ENCODE measurements around the gene UQCR11. TPM values are rescaled to one million over a fixed set of nuclear protein-coding genes. Genes with fewer than 3 reads are reported as not detected.

Gene UQCR11
- total and polyA plus RNA-seq, 12 donors, result 47.1 to 336 (median 166) TPM

DNA sequence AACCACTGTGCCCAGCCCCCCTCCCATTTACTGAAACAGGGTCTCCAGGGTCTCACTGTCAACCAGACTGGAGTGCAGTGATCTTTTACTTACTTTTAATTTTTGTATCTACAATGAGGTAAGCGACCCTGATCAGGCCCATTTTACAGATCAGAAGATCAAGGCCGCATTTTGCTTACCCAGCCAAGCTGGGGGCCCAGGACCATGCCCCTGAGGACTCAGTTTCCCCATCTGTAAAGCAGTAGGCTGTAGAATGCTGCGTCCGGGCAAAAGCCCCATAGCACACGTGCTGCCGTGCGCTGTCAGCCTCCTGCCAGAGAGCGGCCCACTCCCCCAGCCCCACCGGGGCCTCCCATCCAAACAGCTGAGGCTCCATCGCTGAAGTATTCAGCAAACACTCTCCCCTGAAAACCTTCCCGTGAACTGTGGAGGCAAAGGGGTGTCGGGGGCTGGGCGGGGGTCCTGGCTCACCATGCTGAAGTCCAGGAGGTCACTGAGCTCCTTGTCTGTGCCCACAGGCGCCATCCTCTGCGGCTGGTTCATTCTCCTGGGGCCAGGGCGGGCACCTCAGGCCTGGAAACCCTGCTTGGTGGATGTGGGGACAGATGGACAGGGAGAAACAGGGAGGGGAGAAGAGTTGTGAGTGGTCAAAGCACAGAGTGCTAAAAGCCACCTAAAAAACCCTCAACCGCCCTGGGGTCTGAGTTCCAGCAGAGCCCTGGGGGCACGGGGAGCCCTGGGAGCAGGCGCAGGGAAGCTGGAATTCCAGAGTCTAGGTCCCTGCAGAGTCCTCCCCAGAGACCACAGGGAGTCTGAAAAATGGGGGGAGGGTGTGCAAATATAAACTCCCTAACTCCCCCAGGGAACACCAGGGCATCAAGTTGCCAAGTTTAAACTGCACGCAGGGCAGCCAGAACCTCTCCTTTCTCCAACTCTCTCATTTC, 44.7 kb upstream of the UQCR11 start:
- Histone ChIP-seq H3K36me3 (replicated peaks in 1 of 2) (peaks cover 0 to 5% of the 10 kb centered on the region in 2 donors), H3K9me3 (replicated peaks in 1 of 3) (no peaks in the 10 kb centered on the region), H3K4me3 (no peak overlapping the region), H3K4me1 (replicated peaks in 1 of 2) (peaks cover 10 to 13% of the 10 kb centered on the region in 2 donors), H3K27ac (no peak overlapping the region), H3K27me3 (no peaks in the 10 kb centered on the region)
- intact Hi-C loops (cut with DNase I), result loop anchor here (5.0 to 10.0 kb wide), 2 partner anchors 43 to 105 kb away; partner anchors contain the start of gene UQCR11 (in 2 of the 2)
- DNase-seq, result no peak
- no peak for TF ChIP-seq POLR2A (IDR thresholded peaks at IDR 0.05)
- TF ChIP-seq, protein P1, sequence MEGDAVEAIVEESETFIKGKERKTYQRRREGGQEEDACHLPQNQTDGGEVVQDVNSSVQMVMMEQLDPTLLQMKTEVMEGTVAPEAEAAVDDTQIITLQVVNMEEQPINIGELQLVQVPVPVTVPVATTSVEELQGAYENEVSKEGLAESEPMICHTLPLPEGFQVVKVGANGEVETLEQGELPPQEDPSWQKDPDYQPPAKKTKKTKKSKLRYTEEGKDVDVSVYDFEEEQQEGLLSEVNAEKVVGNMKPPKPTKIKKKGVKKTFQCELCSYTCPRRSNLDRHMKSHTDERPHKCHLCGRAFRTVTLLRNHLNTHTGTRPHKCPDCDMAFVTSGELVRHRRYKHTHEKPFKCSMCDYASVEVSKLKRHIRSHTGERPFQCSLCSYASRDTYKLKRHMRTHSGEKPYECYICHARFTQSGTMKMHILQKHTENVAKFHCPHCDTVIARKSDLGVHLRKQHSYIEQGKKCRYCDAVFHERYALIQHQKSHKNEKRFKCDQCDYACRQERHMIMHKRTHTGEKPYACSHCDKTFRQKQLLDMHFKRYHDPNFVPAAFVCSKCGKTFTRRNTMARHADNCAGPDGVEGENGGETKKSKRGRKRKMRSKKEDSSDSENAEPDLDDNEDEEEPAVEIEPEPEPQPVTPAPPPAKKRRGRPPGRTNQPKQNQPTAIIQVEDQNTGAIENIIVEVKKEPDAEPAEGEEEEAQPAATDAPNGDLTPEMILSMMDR (IDR thresholded peaks at IDR 0.05), result no peak
- 90 to 93% (median 91%) methylated on average over 17 to 20 of the region's 20 CpGs for WGBS, 4 donors

DNA sequence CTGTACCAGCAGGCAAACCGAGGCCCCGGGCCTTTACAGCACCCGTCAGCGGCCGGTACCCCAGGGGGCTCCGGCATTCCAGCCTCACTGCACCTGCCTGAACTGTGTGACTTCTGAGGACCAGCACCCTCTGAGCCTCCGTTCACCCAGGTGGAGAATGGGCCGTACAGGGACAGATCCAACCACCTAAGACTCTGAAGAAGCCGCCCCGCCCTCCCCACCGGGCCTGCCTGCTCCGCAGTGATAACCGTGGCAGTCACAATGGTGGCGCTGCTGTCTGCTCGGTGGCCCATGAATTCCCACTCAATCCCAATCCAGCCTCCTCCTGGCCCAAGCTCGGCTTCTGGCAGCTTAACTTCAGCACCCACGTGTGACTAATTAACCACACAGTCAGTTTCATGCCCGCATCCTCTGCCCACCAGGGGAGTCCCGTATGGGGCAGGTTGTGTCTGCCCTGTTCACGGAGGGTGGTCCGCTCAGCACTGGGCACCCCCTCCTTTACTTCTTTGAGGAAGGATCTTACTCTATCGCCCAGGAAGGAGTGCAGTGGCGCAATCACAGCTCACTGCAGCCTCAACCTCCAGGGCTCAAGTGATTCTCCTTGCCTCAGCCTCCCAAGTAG, 43.8 kb upstream of the UQCR11 start:
- Histone ChIP-seq H3K4me1 (replicated peaks in 1 of 2) (peaks cover 10 to 13% of the 10 kb centered on the region in 2 donors), H3K9me3 (replicated peaks in 1 of 3) (no peaks in the 10 kb centered on the region), H3K36me3 (replicated peaks in 1 of 2) (peaks cover 0 to 5% of the 10 kb centered on the region in 2 donors), H3K27ac (no peak overlapping the region), H3K27me3 (no peaks in the 10 kb centered on the region), H3K4me3 (no peak overlapping the region)
- WGBS, 4 donors, result 91 to 94% (median 92%) methylated on average over 9 to 23 of the region's 23 CpGs
- no peak for DNase-seq
- TF ChIP-seq POLR2A (IDR thresholded peaks at IDR 0.05), result no peak
- TF ChIP-seq, protein P1 (IDR thresholded peaks at IDR 0.05), result no peak
- intact Hi-C loops (cut with DNase I), result no loop called here

DNA sequence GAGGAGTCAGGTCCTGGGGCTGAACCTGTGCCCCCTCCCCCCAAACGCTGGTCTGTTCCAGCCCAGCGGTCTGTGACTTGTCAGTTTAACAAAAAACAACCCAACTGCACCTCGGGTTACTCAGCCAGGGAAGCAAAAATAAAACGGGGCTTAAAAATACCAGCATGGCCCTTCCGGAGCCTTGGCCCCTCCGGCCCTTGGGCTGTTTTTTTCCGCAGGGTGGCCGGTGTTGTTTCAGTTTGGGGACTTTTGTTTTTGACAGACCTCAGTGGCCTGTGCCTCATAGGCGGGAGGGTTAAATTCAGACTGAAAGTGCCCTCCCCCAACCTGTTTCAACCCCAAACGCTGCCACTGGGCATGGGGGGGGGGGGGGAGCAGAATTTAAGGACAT, 43.2 kb upstream of the UQCR11 start:
- no peak overlapping the region for H3K27ac ChIP-seq
- no peaks in the 10 kb centered on the region for H3K27me3 ChIP-seq
- intact Hi-C loops (cut with DNase I), result no loop called here
- H3K4me3 ChIP-seq, result no peak overlapping the region
- no peaks in the 10 kb centered on the region for H3K9me3 ChIP-seq (replicated peaks in 1 of 3)
- no peak for DNase-seq
- TF ChIP-seq, protein P1 (IDR thresholded peaks at IDR 0.05), result no peak
- 81 to 90% (median 83%) methylated on average over 8 to 10 of the region's 10 CpGs for WGBS, 4 donors
- peaks cover 10 to 13% of the 10 kb centered on the region in 2 donors for H3K4me1 ChIP-seq (replicated peaks in 1 of 2)
- peaks cover 0 to 5% of the 10 kb centered on the region in 2 donors for H3K36me3 ChIP-seq (replicated peaks in 1 of 2)
